NCI-H2029 treated with DMSO at 0.1 percent for 48 hours (cell line): ENCODE measurements around the gene TMC8.

Experiments
- DNase-seq: peaks from one replicate; lab custom pipeline; 2025; lab: John Stamatoyannopoulos, UW

TMC8 gene

GRCh38 chr17:78180083-78180482, 49.5 kb downstream of the TMC8 start:
- DNase-seq = no peak

DNA sequence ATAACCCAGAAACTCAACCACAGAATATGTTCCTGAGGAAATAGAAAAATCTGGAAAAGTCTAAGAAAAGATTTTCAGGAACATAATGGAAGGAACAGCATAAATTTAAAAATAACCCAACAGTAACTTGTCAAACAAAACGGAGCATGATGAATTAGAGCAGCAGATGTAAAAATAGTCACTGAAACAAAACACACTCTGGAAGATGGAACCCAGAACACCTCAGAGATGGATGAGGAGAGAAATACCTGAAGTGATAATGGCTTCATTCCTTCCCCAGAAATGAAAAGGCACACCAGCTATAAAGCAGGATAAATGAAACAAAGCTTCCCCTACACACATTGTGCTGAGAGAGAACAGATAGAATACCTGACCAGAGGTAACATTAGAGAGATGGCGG, 49.9 kb downstream of the TMC8 start:
- DNase-seq = no peak

GRCh38 chr17:78182504-78182903, 51.9 kb downstream of the TMC8 start:
- DNase-seq = no peak

DNA sequence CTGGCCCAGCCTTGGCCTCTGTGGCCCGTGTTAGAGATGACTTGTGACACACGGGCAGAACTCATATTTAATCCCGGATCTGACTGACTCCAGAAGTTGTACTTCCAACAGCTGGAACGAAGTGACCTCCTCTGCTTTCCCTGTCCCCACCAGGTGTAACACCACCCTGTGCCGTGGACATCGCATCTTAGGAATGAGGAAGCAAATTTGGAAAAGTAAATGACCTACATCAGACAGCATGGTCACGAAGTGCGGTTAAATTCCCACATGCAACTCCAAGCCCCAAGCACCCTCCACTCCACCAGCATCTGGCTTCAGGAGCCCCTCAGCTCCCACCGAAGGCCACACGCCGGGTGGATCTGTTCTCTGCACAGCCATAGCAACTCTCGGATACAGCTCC, 53.3 kb downstream of the TMC8 start:
- DNase-seq = no peak

- no peak for DNase-seq
These were observed 53.8 kb downstream of the TMC8 start for GRCh38 chr17:78184351-78184750.

DNA sequence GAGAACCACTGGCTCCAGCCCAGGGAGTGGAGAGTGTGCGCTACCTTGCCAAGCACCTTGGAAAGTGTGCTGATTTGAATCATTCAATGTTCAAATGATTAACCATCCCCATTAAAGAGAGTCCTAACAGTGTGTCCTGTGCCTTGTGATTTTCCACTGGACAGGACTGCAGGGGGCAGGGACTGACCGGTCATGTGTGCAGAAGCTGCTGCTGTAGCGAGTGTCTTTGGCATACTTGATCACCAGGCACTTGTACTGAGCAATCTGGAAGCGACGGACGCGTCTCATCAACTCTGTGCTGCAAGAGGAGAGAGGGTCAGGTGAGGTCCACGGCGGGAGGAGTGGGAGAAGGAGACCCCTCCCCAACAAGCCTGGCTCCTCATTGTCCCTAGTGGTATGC, 54.3 kb downstream of the TMC8 start:
- no peak for DNase-seq

DNA sequence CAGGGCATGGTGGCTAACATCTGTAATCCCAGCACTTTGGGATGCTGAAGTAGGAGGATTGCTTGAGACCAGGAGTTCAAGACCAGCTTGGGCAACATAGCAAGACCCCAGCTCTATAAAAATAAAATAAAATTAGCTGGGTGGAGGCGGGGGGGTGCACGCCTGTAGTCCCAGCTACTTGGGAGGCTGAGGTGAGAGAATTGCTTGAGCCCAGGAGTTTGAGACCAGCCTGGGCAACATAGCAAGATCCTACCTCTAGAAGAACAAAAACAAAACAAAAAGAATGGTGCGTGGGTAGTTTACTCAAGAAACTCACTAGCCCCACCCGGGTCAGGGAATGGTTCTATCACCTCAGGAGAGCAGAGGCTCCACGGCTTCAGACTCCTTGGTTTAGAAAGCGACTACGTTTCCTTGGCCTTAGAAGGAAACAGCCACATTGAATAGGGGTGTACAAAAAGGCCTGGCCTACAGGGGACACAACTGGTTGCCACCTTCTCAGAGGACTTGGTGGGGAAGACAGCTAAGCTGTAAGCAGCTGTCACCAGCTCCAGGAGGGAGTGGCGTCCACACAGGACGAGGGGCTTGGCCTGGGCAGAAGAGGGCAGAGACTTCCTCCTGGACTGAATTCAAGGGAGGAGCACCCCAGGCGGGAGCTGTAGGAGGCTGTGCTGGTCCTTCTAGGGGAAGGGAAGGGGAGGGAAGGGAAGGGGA, 55.6 kb downstream of the TMC8 start:
- no peak for DNase-seq

DNA sequence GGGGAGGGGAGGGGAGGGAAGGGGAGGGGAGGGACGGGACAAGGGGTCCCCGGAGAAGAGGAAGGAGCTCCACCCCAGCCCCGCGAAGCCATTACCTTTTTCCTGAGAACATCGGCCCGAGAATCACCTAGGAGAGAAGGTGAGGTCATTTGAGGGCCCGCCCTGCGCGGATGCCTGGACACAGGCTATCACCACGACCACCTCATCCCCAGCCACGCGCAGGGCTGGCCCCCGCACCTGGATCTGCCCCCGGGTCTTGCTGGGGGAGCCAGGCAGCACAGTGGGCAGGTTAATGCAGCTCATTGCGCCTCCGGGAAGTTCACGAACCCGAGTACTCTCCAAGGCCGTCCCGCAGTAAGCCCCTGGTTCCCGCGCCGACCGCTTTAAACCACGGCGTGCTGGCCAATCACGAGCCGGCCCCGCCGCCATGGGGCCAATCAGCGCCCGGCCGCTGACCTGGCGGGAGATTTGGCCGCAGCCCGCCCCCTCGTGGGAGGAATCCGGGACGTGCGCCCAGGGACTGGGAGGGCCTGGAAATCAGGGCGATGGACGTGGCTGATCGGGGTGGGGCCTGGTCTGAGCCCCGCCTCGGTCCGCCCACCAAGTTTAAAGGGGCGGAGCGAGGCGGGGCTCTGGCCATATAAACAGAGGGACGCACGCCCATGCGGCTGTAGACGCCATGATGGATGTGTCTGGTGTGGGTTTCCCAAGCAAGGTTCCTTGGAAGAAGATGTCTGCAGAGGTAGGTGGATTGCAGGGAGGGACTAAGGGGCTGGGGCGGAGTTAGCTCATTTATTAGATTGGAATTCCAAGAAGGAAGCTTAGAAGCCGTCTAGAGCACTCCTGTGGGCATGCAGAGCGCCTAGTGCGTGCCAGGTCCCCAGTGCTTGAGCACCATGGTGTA, 56.4 kb downstream of the TMC8 start, which contains the start of the genes AFMID and TK1:
Gene AFMID, plus strand, starts transcription at position 671 of the 904 bp plus-strand sequence. Its CDS starts 9 bp downstream, at position 680.
Gene TK1, minus strand, starts transcription at position 361 of the 904 bp plus-strand sequence. Its CDS starts 58 bp downstream, at position 303.
- DNase-seq = peak; percentile 81
